ENCODE data around the gene CSNK2A3. TPM values are rescaled to one million over a fixed set of nuclear protein-coding genes. Genes with fewer than 3 reads are reported as not detected.
"Not testable (repeated sequence)": the region's sequence is repeated elsewhere in the genome, so short reads cannot be mapped to it uniquely, and the experiment has no call there.

The CSNK2A3 gene
- total RNA-seq: 1 to 10 TPM in 1 of 2 donors, under 1 TPM in 1; 0.73 to 4.0 TPM

GRCh38 chr11:11352878-11353277 is at the start of gene CSNK2A3:
Gene CSNK2A3 (minus strand): TSS chr11:11353250. CDS start chr11:11353119, 131 bp downstream.
- not testable (repeated sequence) for DNase-seq (ENCODE audit: low spot score in 2 of 2); H3K27ac Mint-ChIP-seq; H3K36me3 Mint-ChIP-seq; ATAC-seq; H3K9me3 Mint-ChIP-seq

GRCh38 chr11:11401960-11402535 is 49.0 kb upstream of the CSNK2A3 start:
- no peak overlapping the region for H3K27ac Mint-ChIP-seq
- ATAC-seq (no peak), DNase-seq (ENCODE audit: low spot score in 2 of 2) (no peak)
- H3K36me3 Mint-ChIP-seq: no peaks in the 10 kb centered on the region
- H3K9me3 Mint-ChIP-seq: no peaks in the 10 kb centered on the region

- H3K9me3 Mint-ChIP-seq: no peaks in the 10 kb centered on the region
- H3K36me3 Mint-ChIP-seq: no peaks in the 10 kb centered on the region
- no peak overlapping the region for H3K27ac Mint-ChIP-seq
- ATAC-seq (no peak), DNase-seq (ENCODE audit: low spot score in 2 of 2) (no peak)
Measured at GRCh38 chr11:11400635-11401232, 47.7 kb upstream of the CSNK2A3 start.

- no peak overlapping the region for H3K27ac Mint-ChIP-seq
- H3K9me3 Mint-ChIP-seq: no peaks in the 10 kb centered on the region
- no peak for DNase-seq (ENCODE audit: low spot score in 2 of 2)
- ATAC-seq: no peak
- no peaks in the 10 kb centered on the region for H3K36me3 Mint-ChIP-seq
Measured at GRCh38 chr11:11400121-11400520, 47.1 kb upstream of the CSNK2A3 start.

- no peak for DNase-seq (ENCODE audit: low spot score in 2 of 2)
- Mint-ChIP-seq H3K36me3 (no peaks in the 10 kb centered on the region), H3K9me3 (no peaks in the 10 kb centered on the region), H3K27ac (no peak overlapping the region)
- no peak for ATAC-seq
Measured at GRCh38 chr11:11397781-11398180, 44.7 kb upstream of the CSNK2A3 start.

- Mint-ChIP-seq H3K36me3 (no peaks in the 10 kb centered on the region), H3K27ac (no peak overlapping the region), H3K9me3 (no peaks in the 10 kb centered on the region)
- ATAC-seq: no peak
- no peak for DNase-seq (ENCODE audit: low spot score in 2 of 2)
Measured at GRCh38 chr11:11397036-11397415, 44.0 kb upstream of the CSNK2A3 start.

GRCh38 chr11:11396301-11397035 is 43.4 kb upstream of the CSNK2A3 start:
- DNase-seq (ENCODE audit: low spot score in 2 of 2) (no peak), ATAC-seq (no peak)
- no peaks in the 10 kb centered on the region for H3K9me3 Mint-ChIP-seq
- H3K36me3 Mint-ChIP-seq: no peaks in the 10 kb centered on the region
- H3K27ac Mint-ChIP-seq: no peak overlapping the region

GRCh38 chr11:11395126-11395525 is 42.1 kb upstream of the CSNK2A3 start:
- no peaks in the 10 kb centered on the region for H3K36me3 Mint-ChIP-seq
- DNase-seq (ENCODE audit: low spot score in 2 of 2) (no peak), ATAC-seq (no peak)
- peak overlapping the region in 1 of 2 donors; percentile 48 for H3K27ac Mint-ChIP-seq
- no peaks in the 10 kb centered on the region for H3K9me3 Mint-ChIP-seq

GRCh38 chr11:11394241-11394640 is 41.2 kb upstream of the CSNK2A3 start:
- no peak for ATAC-seq
- H3K9me3 Mint-ChIP-seq: no peaks in the 10 kb centered on the region
- no peak overlapping the region for H3K27ac Mint-ChIP-seq
- no peak for DNase-seq (ENCODE audit: low spot score in 2 of 2)
- H3K36me3 Mint-ChIP-seq: no peaks in the 10 kb centered on the region

GRCh38 chr11:11391796-11392463 is 38.9 kb upstream of the CSNK2A3 start:
- DNase-seq (ENCODE audit: low spot score in 2 of 2) (no peak), ATAC-seq (no peak)
- no peak overlapping the region for H3K27ac Mint-ChIP-seq
- no peaks in the 10 kb centered on the region for H3K9me3 Mint-ChIP-seq
- no peaks in the 10 kb centered on the region for H3K36me3 Mint-ChIP-seq

GRCh38 chr11:11391169-11391568 is 38.1 kb upstream of the CSNK2A3 start:
- DNase-seq (ENCODE audit: low spot score in 2 of 2) (no peak), ATAC-seq (no peak)
- Mint-ChIP-seq H3K9me3 (no peaks in the 10 kb centered on the region), H3K36me3 (no peaks in the 10 kb centered on the region), H3K27ac (no peak overlapping the region)

- DNase-seq (ENCODE audit: low spot score in 2 of 2) (no peak), ATAC-seq (no peak)
- H3K36me3 Mint-ChIP-seq: no peaks in the 10 kb centered on the region
- no peaks in the 10 kb centered on the region for H3K9me3 Mint-ChIP-seq
- H3K27ac Mint-ChIP-seq: no peak overlapping the region
Measured at GRCh38 chr11:11390068-11390771, 37.2 kb upstream of the CSNK2A3 start.

- DNase-seq (ENCODE audit: low spot score in 2 of 2) (no peak), ATAC-seq (no peak)
- no peaks in the 10 kb centered on the region for H3K9me3 Mint-ChIP-seq
- H3K27ac Mint-ChIP-seq: no peak overlapping the region
- H3K36me3 Mint-ChIP-seq: no peaks in the 10 kb centered on the region
Measured at GRCh38 chr11:11389238-11389637, 36.2 kb upstream of the CSNK2A3 start.

- DNase-seq (ENCODE audit: low spot score in 2 of 2) (no peak), ATAC-seq (no peak)
- H3K36me3 Mint-ChIP-seq: no peaks in the 10 kb centered on the region
- H3K9me3 Mint-ChIP-seq: peaks cover 0 to 4% of the 10 kb centered on the region in 2 donors
- no peak overlapping the region for H3K27ac Mint-ChIP-seq
Measured at GRCh38 chr11:11387622-11388305, 34.7 kb upstream of the CSNK2A3 start.

- Mint-ChIP-seq H3K27ac (no peak overlapping the region), H3K36me3 (no peaks in the 10 kb centered on the region), H3K9me3 (peaks cover 0 to 4% of the 10 kb centered on the region in 2 donors)
- ATAC-seq (no peak), DNase-seq (ENCODE audit: low spot score in 2 of 2) (no peak)
Measured at GRCh38 chr11:11387207-11387606, 34.2 kb upstream of the CSNK2A3 start.

- Mint-ChIP-seq H3K9me3 (peaks cover 0 to 4% of the 10 kb centered on the region in 2 donors), H3K27ac (no peak overlapping the region), H3K36me3 (no peaks in the 10 kb centered on the region)
- ATAC-seq (no peak), DNase-seq (ENCODE audit: low spot score in 2 of 2) (no peak)
Measured at GRCh38 chr11:11384829-11385228, 31.8 kb upstream of the CSNK2A3 start.

Data from activated naive CD4-positive, alpha-beta T cell treated with anti-CD3 and anti-CD28 coated beads, Interleukin-2, amount 50 U/mL, for 72 hours (primary cell).